Peyer's patch (tissue), 4 donors: ENCODE data around the gene BIN1. TPM values are rescaled to one million over a fixed set of nuclear protein-coding genes. Genes with fewer than 3 reads are reported as not detected.

Experiments used
- DNase-seq, 3 donors: peaks; one replicate each; pipeline ENCODE4 v3.0.0-alpha.2; 2017 to 2019
- H3K27ac ChIP-seq, 4 donors: fragments of 200-600 bp; sonication (generic); one replicate each; pipeline ENCODE4 v1.5.1; 2016 to 2019
- H3K27me3 ChIP-seq, 2 donors: fragments of 200-600 bp; sonication (generic); one replicate each; pipeline ENCODE4 v1.5.1; 2019
- H3K36me3 ChIP-seq, 3 donors: fragments of 200-600 bp; sonication (generic); one replicate each; pipeline ENCODE4 v1.5.1; 2016 to 2019
- H3K4me1 ChIP-seq, 4 donors: fragments of 200-600 bp; sonication (generic); one replicate each; pipeline ENCODE4 v1.5.1; 2016 to 2019
- H3K4me3 ChIP-seq, 4 donors: fragments of 200-600 bp; sonication (generic); 1 replicate in 3 of 4; 2 replicates in 1 of 4; pipeline ENCODE4 v1.5.1; 2016 to 2019; ENCODE audit warnings: mild to moderate bottlenecking in 1 of 4
- H3K9me3 ChIP-seq, 4 donors: fragments of 200-600 bp; sonication (generic); one replicate each; pipeline ENCODE4 v1.5.1; 2016 to 2019; ENCODE audit warnings: mild to moderate bottlenecking in 1 of 4
- POLR2A ChIP-seq, 2 donors: fragments of 450-650 bp; IDR thresholded peaks; one replicate each; pipeline ENCODE4 v1.5.1; 2017; ENCODE audit warnings: antibody characterized with exemption in 2 of 2, mild to moderate bottlenecking in 2 of 2, moderate library complexity in 2 of 2
- total RNA-seq, 4 donors: library from RNA; depleted of rRNA; stranded (reverse); fragments of >200 nt; gene quantifications; one replicate each; pipeline ENCODE4 v1.1.0, GENCODE V29; 2016
- TF ChIP-seq, protein P1 (sequence below), 6 experiments: fragments of 450-650 bp in 4 of 6; fragments of 200-600 bp in 2 of 6; sonication (generic) in 1 of 6; IDR thresholded peaks; one replicate each; pipeline ENCODE4 v1.5.1; 2017 to 2019; ENCODE audit warnings: antibody characterized with exemption in 6 of 6, mild to moderate bottlenecking in 3 of 6, moderate library complexity in 1 of 6

BIN1 gene
- total RNA-seq, 4 donors from 2014 or later = 22.2 to 81.7 (median 47.2) TPM

DNA sequence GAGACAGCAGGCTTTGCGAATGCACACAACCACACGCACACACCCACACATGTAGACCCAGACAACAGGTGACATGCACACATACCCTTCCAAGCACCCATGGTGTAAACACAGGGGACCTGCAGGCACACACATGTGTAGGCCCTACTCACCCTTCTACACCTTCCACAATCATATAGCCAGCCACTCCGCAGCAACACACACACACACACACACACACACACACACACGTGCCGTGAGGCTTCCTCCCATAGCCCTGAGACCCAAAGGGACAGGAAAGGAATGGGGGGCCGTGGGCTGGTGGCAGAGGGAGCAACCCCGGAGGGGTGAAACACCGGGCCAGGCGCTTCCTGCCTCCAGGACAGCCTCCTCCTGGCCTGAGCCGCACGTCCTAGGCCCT, 37.4 kb downstream of the BIN1 start:
- H3K36me3 ChIP-seq = peaks cover 0 to 9% (median 0%) of the 10 kb centered on the region in 3 donors
- no peak for DNase-seq
- H3K4me3 ChIP-seq = no peak overlapping the region
- H3K27ac ChIP-seq = no peak overlapping the region
- peaks cover 3 to 26% (median 5%) of the 10 kb centered on the region in 4 donors for H3K4me1 ChIP-seq
- no peaks in the 10 kb centered on the region for H3K9me3 ChIP-seq
- no peaks in the 10 kb centered on the region for H3K27me3 ChIP-seq
- TF ChIP-seq, protein P1, sequence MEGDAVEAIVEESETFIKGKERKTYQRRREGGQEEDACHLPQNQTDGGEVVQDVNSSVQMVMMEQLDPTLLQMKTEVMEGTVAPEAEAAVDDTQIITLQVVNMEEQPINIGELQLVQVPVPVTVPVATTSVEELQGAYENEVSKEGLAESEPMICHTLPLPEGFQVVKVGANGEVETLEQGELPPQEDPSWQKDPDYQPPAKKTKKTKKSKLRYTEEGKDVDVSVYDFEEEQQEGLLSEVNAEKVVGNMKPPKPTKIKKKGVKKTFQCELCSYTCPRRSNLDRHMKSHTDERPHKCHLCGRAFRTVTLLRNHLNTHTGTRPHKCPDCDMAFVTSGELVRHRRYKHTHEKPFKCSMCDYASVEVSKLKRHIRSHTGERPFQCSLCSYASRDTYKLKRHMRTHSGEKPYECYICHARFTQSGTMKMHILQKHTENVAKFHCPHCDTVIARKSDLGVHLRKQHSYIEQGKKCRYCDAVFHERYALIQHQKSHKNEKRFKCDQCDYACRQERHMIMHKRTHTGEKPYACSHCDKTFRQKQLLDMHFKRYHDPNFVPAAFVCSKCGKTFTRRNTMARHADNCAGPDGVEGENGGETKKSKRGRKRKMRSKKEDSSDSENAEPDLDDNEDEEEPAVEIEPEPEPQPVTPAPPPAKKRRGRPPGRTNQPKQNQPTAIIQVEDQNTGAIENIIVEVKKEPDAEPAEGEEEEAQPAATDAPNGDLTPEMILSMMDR (IDR thresholded peaks at IDR 0.05) = no peak
- no peak for TF ChIP-seq POLR2A (IDR thresholded peaks at IDR 0.05)

DNA sequence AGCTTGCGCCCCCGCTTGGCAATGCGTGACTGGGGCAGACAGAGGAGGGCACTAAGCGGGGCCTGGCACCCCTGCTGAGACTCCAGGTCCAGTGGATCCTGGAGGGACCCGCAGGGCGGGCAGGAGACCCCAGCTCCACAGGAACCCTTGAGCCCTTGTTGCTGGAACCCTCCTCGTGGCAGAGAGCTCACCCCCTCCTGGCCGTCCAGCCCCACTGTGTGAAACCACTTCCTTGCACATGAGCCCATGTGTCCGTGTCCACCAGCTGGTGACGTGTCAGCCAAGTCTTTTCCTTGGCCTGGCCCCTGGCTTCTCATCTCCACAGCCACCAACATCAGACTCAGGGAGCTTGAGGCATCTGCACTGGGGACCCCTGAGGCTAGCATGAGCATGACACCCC, 38.0 kb downstream of the BIN1 start:
- Histone ChIP-seq H3K4me1 (peaks cover 3 to 31% (median 6%) of the 10 kb centered on the region in 4 donors), H3K27ac (no peak overlapping the region), H3K4me3 (no peak overlapping the region), H3K36me3 (peaks cover 0 to 9% (median 0%) of the 10 kb centered on the region in 3 donors), H3K27me3 (no peaks in the 10 kb centered on the region), H3K9me3 (no peaks in the 10 kb centered on the region)
- no peak for DNase-seq
- TF ChIP-seq POLR2A (IDR thresholded peaks at IDR 0.05) = no peak
- TF ChIP-seq, protein P1 (IDR thresholded peaks at IDR 0.05) = no peak

DNA sequence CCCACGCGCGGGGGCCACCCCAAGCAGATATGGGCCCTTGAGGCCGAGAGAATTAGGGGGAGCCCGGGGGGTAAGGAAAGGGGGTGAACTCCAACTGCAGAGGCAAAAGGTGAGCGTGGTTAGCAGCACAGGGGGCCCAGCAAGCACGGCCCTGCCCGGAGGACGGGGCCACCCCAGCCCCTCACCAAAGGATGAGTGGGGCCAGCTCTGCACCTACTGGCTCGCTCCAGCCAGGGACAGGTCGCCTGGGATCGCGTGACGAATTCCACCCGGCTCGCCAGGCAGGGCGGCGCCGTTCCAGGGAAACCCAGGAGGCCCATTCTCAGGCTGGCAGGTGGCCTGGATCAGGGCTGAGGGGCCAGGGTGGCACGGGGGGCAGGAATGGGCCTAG, 38.6 kb downstream of the BIN1 start:
- TF ChIP-seq POLR2A (IDR thresholded peaks at IDR 0.05) = no peak
- TF ChIP-seq, protein P1 (IDR thresholded peaks at IDR 0.05) = no peak
- H3K27me3 ChIP-seq = no peaks in the 10 kb centered on the region
- peaks cover 3 to 32% (median 6%) of the 10 kb centered on the region in 4 donors for H3K4me1 ChIP-seq
- H3K9me3 ChIP-seq = no peaks in the 10 kb centered on the region
- DNase-seq = no peak
- H3K36me3 ChIP-seq = peaks cover 0 to 9% (median 0%) of the 10 kb centered on the region in 3 donors
- H3K27ac ChIP-seq = peak overlapping the region in 1 of 4 donors; percentile 17
- H3K4me3 ChIP-seq = no peak overlapping the region

DNA sequence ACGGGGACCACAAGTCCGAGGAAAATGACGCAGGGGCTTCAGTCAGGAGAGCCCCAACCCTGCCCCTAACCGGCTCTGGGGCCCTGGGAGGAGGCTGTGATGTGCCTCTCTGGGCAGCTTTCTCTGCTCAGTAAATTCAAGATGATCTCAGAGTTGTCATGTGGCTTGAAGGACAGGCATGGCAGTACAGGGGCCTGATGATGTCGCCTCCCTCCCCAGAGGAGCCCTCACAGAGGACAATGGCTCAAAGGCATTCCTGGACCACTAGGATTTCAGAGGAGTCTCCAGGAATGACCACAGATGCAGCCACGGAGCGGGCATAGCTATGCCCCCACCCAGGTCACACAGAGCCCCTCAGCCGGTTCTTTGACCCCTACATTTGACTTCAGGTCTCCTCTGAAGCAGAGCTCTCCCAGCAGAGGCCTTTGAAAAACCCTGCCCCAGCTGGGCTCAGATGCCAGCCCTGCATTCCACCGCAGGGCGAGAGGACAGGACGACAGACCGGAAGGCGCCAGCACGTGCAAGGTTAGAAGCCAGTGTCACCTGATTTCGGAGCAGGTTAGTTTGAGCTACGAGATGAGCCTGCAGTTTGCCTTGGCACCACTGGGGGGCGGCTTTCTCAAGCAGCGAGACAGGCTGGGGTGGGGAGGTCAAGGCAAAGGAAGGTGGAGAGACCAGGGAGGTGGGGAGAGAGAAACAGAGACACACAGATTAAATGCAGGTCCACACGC, 39.2 kb downstream of the BIN1 start:
- Histone ChIP-seq H3K36me3 (peaks cover 0 to 15% (median 0%) of the 10 kb centered on the region in 3 donors), H3K4me3 (no peak overlapping the region), H3K27me3 (no peaks in the 10 kb centered on the region), H3K4me1 (peaks cover 3 to 32% (median 6%) of the 10 kb centered on the region in 4 donors), H3K9me3 (no peaks in the 10 kb centered on the region), H3K27ac (peak overlapping the region; percentile 7 to 36 (median 26))
- peak; percentile 72 to 90 (median 85) for DNase-seq
- TF ChIP-seq, protein P1 (IDR thresholded peaks at IDR 0.05) = peak; percentile 64 to 91 (median 86)
- TF ChIP-seq POLR2A (IDR thresholded peaks at IDR 0.05) = no peak

DNA sequence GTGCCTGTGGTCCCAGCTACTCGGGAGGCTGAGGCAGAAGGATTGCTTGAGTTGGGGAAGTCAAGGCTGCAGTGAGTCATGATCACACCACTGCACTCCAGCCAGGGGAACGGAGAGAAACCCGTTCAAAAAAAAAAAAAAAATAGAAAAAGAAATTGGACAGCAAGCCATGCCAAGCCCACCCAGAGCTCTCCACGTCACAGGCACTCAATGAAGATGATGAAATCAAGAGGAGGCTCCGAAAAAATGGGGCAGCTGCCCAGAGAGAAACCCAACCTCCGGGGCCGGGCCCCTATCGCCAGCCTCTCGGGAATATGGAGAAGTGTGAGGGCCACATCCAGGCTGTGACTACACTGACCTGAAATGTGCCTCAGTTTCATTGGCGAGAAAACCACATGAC, 40.0 kb downstream of the BIN1 start:
- no peaks in the 10 kb centered on the region for H3K9me3 ChIP-seq
- peak overlapping the region; percentile 25 to 77 (median 40) for H3K27ac ChIP-seq
- TF ChIP-seq POLR2A (IDR thresholded peaks at IDR 0.05) = no peak
- TF ChIP-seq, protein P1 (IDR thresholded peaks at IDR 0.05) = no peak
- H3K27me3 ChIP-seq = no peaks in the 10 kb centered on the region
- peaks cover 0 to 16% (median 0%) of the 10 kb centered on the region in 3 donors for H3K36me3 ChIP-seq
- H3K4me3 ChIP-seq = no peak overlapping the region
- peaks cover 3 to 32% (median 6%) of the 10 kb centered on the region in 4 donors for H3K4me1 ChIP-seq
- peak in 1 of 3 donors; percentile 68 for DNase-seq
